Stimulated activated naive CD8-positive, alpha-beta T cell treated with anti-CD3 and anti-CD28 coated beads, Interleukin-15, amount 100 ng/mL, for 72 hours (primary cell): Measurements from ENCODE around the gene ALPK3.
A peak's percentile ranks its signal among the peaks of the same experiment; 100 is the strongest.

Experiments
- ATAC-seq: fragments of 150-1000 bp; cut with Tn5 transposase; 2 replicates; pipeline ENCODE4 v1.10.0; 2021; ENCODE audit warnings: mild to moderate bottlenecking, moderate library complexity
- DNase-seq, 2 donors: peaks; one replicate each; pipeline ENCODE4 v3.0.0; 2021 to 2022
- H3K27ac Mint-ChIP-seq, 2 donors: one replicate each; pipeline ENCODE4 v1.8.0; 2022; ENCODE audit warnings: mild to moderate bottlenecking in 2 of 2, mixed read lengths in 2 of 2, moderate library complexity in 2 of 2
- H3K27me3 Mint-ChIP-seq: one replicate; pipeline ENCODE4 v1.8.0; 2022; ENCODE audit warnings: mixed read lengths
- H3K4me1 Mint-ChIP-seq: one replicate; pipeline ENCODE4 v1.8.0; 2022; ENCODE audit warnings: mild to moderate bottlenecking, mixed read lengths
- H3K4me3 Mint-ChIP-seq, 2 donors: one replicate each; pipeline ENCODE4 v1.8.0; 2022; ENCODE audit warnings: mild to moderate bottlenecking in 2 of 2, mixed read lengths in 2 of 2, moderate library complexity in 1 of 2
- H3K9me3 Mint-ChIP-seq, 2 donors: one replicate each; pipeline ENCODE4 v1.8.0; 2022; ENCODE audit warnings: mixed read lengths in 2 of 2

The ALPK3 gene

GRCh38 chr15:84816694-84817465 is at the start of gene ALPK3:
ALPK3 (plus strand) TSS chr15:84817356; CDS start chr15:84817453, 97 bp downstream.
- peaks cover 26% of the 10 kb centered on the region for H3K27me3 Mint-ChIP-seq
- peak within 1 kb of the TSS; percentile 79 to 90 for H3K27ac Mint-ChIP-seq
- peak; percentile 60 for ATAC-seq
- H3K4me1 Mint-ChIP-seq: peaks cover 14% of the 10 kb centered on the region
- H3K4me3 Mint-ChIP-seq: peak within 1 kb of the TSS in 1 of 2 donors; percentile 24
- DNase-seq: no peak
- no peaks in the 10 kb centered on the region for H3K9me3 Mint-ChIP-seq

GRCh38 chr15:84772031-84772430 is 45.1 kb upstream of the ALPK3 start:
- H3K27ac Mint-ChIP-seq: peak overlapping the region in 1 of 2 donors; percentile 22
- H3K27me3 Mint-ChIP-seq: no peaks in the 10 kb centered on the region
- no peak overlapping the region for H3K4me3 Mint-ChIP-seq
- ATAC-seq (no peak), DNase-seq (no peak)
- peaks cover 37% of the 10 kb centered on the region for H3K4me1 Mint-ChIP-seq
- H3K9me3 Mint-ChIP-seq: no peaks in the 10 kb centered on the region

- Mint-ChIP-seq H3K27ac (no peak overlapping the region), H3K27me3 (no peaks in the 10 kb centered on the region), H3K4me1 (peaks cover 37% of the 10 kb centered on the region), H3K4me3 (no peak overlapping the region), H3K9me3 (no peaks in the 10 kb centered on the region)
- ATAC-seq (no peak), DNase-seq (no peak)
Observed at GRCh38 chr15:84772467-84772866, 44.7 kb upstream of the ALPK3 start.

- peaks cover 37% of the 10 kb centered on the region for H3K4me1 Mint-ChIP-seq
- peak overlapping the region in 1 of 2 donors; percentile 74 for H3K27ac Mint-ChIP-seq
- H3K27me3 Mint-ChIP-seq: no peaks in the 10 kb centered on the region
- no peak overlapping the region for H3K4me3 Mint-ChIP-seq
- H3K9me3 Mint-ChIP-seq: no peaks in the 10 kb centered on the region
- no peak for ATAC-seq
- DNase-seq: no peak
Observed at GRCh38 chr15:84773716-84774115, 43.4 kb upstream of the ALPK3 start.

- Mint-ChIP-seq H3K9me3 (no peaks in the 10 kb centered on the region), H3K27ac (peak overlapping the region; percentile 52 to 54), H3K27me3 (no peaks in the 10 kb centered on the region), H3K4me1 (peaks cover 25% of the 10 kb centered on the region), H3K4me3 (no peak overlapping the region)
- DNase-seq (no peak), ATAC-seq (no peak)
Observed at GRCh38 chr15:84775867-84776449, 41.2 kb upstream of the ALPK3 start.

GRCh38 chr15:84778194-84778593 is 39.0 kb upstream of the ALPK3 start:
- H3K9me3 Mint-ChIP-seq: no peaks in the 10 kb centered on the region
- ATAC-seq: no peak
- no peak for DNase-seq
- H3K27me3 Mint-ChIP-seq: no peaks in the 10 kb centered on the region
- H3K4me1 Mint-ChIP-seq: peaks cover 27% of the 10 kb centered on the region
- no peak overlapping the region for H3K4me3 Mint-ChIP-seq
- H3K27ac Mint-ChIP-seq: peak overlapping the region in 1 of 2 donors; percentile 30

GRCh38 chr15:84780492-84780891 is 36.7 kb upstream of the ALPK3 start:
- Mint-ChIP-seq H3K9me3 (no peaks in the 10 kb centered on the region), H3K27me3 (no peaks in the 10 kb centered on the region), H3K4me1 (peaks cover 43% of the 10 kb centered on the region), H3K4me3 (no peak overlapping the region), H3K27ac (no peak overlapping the region)
- ATAC-seq (no peak), DNase-seq (no peak)

GRCh38 chr15:84781495-84781894 is 35.7 kb upstream of the ALPK3 start:
- Mint-ChIP-seq H3K9me3 (no peaks in the 10 kb centered on the region), H3K4me1 (peaks cover 45% of the 10 kb centered on the region), H3K27me3 (no peaks in the 10 kb centered on the region), H3K27ac (no peak overlapping the region), H3K4me3 (no peak overlapping the region)
- DNase-seq (no peak), ATAC-seq (no peak)

- peak; percentile 75 for ATAC-seq
- H3K4me1 Mint-ChIP-seq: peaks cover 45% of the 10 kb centered on the region
- no peak for DNase-seq
- H3K4me3 Mint-ChIP-seq: no peak overlapping the region
- peak overlapping the region in 1 of 2 donors; percentile 77 for H3K27ac Mint-ChIP-seq
- H3K9me3 Mint-ChIP-seq: no peaks in the 10 kb centered on the region
- no peaks in the 10 kb centered on the region for H3K27me3 Mint-ChIP-seq
Observed at GRCh38 chr15:84782346-84782745, 34.8 kb upstream of the ALPK3 start.

GRCh38 chr15:84783493-84784251 is 33.5 kb upstream of the ALPK3 start:
- H3K27ac Mint-ChIP-seq: peak overlapping the region; percentile 25 to 37
- no peak overlapping the region for H3K4me3 Mint-ChIP-seq
- DNase-seq (no peak), ATAC-seq (peak; percentile 19)
- H3K4me1 Mint-ChIP-seq: peaks cover 55% of the 10 kb centered on the region
- H3K27me3 Mint-ChIP-seq: no peaks in the 10 kb centered on the region
- no peaks in the 10 kb centered on the region for H3K9me3 Mint-ChIP-seq

- DNase-seq (no peak), ATAC-seq (peak; percentile 6)
- Mint-ChIP-seq H3K9me3 (no peaks in the 10 kb centered on the region), H3K4me1 (peaks cover 57% of the 10 kb centered on the region), H3K27ac (no peak overlapping the region), H3K27me3 (no peaks in the 10 kb centered on the region), H3K4me3 (no peak overlapping the region)
Observed at GRCh38 chr15:84784262-84784661, 32.9 kb upstream of the ALPK3 start.

GRCh38 chr15:84785053-84785452 is 32.1 kb upstream of the ALPK3 start:
- no peaks in the 10 kb centered on the region for H3K27me3 Mint-ChIP-seq
- peak overlapping the region in 1 of 2 donors; percentile 82 for H3K27ac Mint-ChIP-seq
- ATAC-seq (peak; percentile 69), DNase-seq (no peak)
- H3K9me3 Mint-ChIP-seq: no peaks in the 10 kb centered on the region
- H3K4me1 Mint-ChIP-seq: peaks cover 52% of the 10 kb centered on the region
- H3K4me3 Mint-ChIP-seq: no peak overlapping the region

- peak overlapping the region in 1 of 2 donors; percentile 67 for H3K27ac Mint-ChIP-seq
- H3K4me1 Mint-ChIP-seq: peaks cover 44% of the 10 kb centered on the region
- ATAC-seq: no peak
Observed at GRCh38 chr15:84788500-84788899, 28.7 kb upstream of the ALPK3 start.

GRCh38 chr15:84789762-84790161 is 27.4 kb upstream of the ALPK3 start:
- Mint-ChIP-seq H3K27ac (peak overlapping the region in 1 of 2 donors; percentile 64), H3K9me3 (no peaks in the 10 kb centered on the region), H3K4me3 (no peak overlapping the region), H3K27me3 (no peaks in the 10 kb centered on the region), H3K4me1 (peaks cover 31% of the 10 kb centered on the region)
- ATAC-seq: no peak
- DNase-seq: no peak

More at GRCh38 chr15:84788500-84788899, 28.7 kb upstream of the ALPK3 start:
- DNase-seq: no peak
- Mint-ChIP-seq H3K4me3 (no peak overlapping the region), H3K27me3 (no peaks in the 10 kb centered on the region), H3K9me3 (no peaks in the 10 kb centered on the region)

GRCh38 chr15:84790676-84791075 is 26.5 kb upstream of the ALPK3 start:
- no peak for DNase-seq
- Mint-ChIP-seq H3K9me3 (no peaks in the 10 kb centered on the region), H3K4me3 (no peak overlapping the region), H3K27ac (peak overlapping the region in 1 of 2 donors; percentile 73), H3K27me3 (no peaks in the 10 kb centered on the region), H3K4me1 (peaks cover 22% of the 10 kb centered on the region)
- ATAC-seq: no peak

GRCh38 chr15:84791763-84792162 is 25.4 kb upstream of the ALPK3 start:
- no peaks in the 10 kb centered on the region for H3K9me3 Mint-ChIP-seq

More at GRCh38 chr15:84791763-84792162, 25.4 kb upstream of the ALPK3 start:
- no peaks in the 10 kb centered on the region for H3K27me3 Mint-ChIP-seq
- no peak overlapping the region for H3K27ac Mint-ChIP-seq
- H3K4me3 Mint-ChIP-seq: no peak overlapping the region
- peaks cover 21% of the 10 kb centered on the region for H3K4me1 Mint-ChIP-seq
- DNase-seq: no peak
- no peak for ATAC-seq
